ENCODE data around the gene FKBP3. TPM values are rescaled to one million over a fixed set of nuclear protein-coding genes. Genes with fewer than 3 reads are reported as not detected.

FKBP3 gene
- total and polyA plus RNA-seq, 2 of the 13 experiments (the other 11 are each of a cell fraction or from before 2014, with no cell fraction given): 57.0 to 87.6 TPM

DNA sequence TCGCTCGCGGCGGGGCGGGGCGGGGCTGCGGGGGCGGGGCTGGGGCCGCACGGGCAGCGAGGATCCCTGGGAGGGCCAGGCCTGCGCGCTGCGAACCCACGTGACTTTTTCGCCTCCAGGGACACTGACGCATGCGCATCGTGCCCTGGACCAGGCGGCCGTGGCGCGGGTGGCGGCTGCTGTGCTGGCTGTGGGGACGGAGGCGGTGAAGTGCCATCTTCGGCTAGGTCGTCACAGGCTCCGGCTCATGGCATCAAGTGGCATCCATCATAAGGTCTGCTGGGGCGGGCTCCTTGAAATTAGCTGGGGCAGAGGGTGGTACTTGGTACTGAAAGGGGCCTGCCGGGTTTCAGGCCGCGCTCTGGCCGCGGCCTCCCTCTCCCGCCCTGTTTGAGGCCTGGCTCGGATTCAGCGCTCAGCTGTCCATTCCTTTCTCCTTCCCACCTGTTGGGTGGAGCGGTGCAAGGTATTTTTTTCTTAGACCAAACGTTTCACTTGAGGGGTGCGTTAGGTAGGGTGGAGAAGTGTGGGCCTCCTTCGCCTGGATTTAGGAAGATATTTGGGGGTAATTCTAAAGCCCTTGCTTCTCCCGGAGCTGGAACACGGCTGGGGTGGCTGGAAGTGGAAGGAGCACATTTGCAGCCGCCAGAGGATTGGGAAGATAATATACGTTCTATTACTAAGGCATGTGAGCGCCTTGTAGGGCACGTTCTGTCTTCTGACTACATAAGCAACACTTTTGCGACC, 50.1 kb downstream of the FKBP3 start, which contains the start of gene PRPF39 (continued):
- TF ChIP-seq, protein P1, sequence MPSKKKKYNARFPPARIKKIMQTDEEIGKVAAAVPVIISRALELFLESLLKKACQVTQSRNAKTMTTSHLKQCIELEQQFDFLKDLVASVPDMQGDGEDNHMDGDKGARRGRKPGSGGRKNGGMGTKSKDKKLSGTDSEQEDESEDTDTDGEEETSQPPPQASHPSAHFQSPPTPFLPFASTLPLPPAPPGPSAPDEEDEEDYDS (CRISPR knock-in tag; IDR thresholded peaks at IDR 0.05): 0 out of 2 replicates have a peak, but pooled peaks have one; percentile 13
- TF ChIP-seq HNRNPL (IDR thresholded peaks at IDR 0.05; ENCODE audit: low read depth, low read length) (no peak), ZNF17 (CRISPR knock-in tag; IDR thresholded peaks at IDR 0.05) (no peak), ZSCAN20 (CRISPR knock-in tag; IDR thresholded peaks at IDR 0.05; ENCODE audit: borderline replicate concordance) (0 out of 2 replicates have a peak, but pooled peaks have one; percentile 28), U2AF1 (optimal IDR thresholded peaks at IDR 0.05; ENCODE audit: low read depth, low read length) (no peak), ZMAT3 (CRISPR knock-in tag; conservative IDR thresholded peaks at IDR 0.05) (0 out of 2 replicates have a peak, but pooled peaks have one; percentile 48), NR2F6 (IDR thresholded peaks at IDR 0.05) (no peak), NR2F6 (CRISPR knock-in tag; IDR thresholded peaks at IDR 0.05) (no peak), POLR2G (IDR thresholded peaks at IDR 0.05; ENCODE audit: low read depth, low read length) (peak; percentile 94), ZNF879 (CRISPR knock-in tag; IDR thresholded peaks at IDR 0.05) (peak; percentile 35; the same call in 1 of the 2 replicates), ZNF674 (CRISPR knock-in tag; IDR thresholded peaks at IDR 0.05; ENCODE audit: low read depth) (no peak), ZNF317 (CRISPR knock-in tag; IDR thresholded peaks at IDR 0.05) (peak; percentile 72)
- TF ChIP-seq, protein P2, sequence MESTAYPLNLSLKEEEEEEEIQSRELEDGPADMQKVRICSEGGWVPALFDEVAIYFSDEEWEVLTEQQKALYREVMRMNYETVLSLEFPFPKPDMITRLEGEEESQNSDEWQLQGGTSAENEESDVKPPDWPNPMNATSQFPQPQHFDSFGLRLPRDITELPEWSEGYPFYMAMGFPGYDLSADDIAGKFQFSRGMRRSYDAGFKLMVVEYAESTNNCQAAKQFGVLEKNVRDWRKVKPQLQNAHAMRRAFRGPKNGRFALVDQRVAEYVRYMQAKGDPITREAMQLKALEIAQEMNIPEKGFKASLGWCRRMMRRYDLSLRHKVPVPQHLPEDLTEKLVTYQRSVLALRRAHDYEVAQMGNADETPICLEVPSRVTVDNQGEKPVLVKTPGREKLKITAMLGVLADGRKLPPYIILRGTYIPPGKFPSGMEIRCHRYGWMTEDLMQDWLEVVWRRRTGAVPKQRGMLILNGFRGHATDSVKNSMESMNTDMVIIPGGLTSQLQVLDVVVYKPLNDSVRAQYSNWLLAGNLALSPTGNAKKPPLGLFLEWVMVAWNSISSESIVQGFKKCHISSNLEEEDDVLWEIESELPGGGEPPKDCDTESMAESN (CRISPR knock-in tag; conservative IDR thresholded peaks at IDR 0.05): 0 out of 2 replicates have a peak, but pooled peaks have one; percentile 21
- TF ChIP-seq, protein P3, sequence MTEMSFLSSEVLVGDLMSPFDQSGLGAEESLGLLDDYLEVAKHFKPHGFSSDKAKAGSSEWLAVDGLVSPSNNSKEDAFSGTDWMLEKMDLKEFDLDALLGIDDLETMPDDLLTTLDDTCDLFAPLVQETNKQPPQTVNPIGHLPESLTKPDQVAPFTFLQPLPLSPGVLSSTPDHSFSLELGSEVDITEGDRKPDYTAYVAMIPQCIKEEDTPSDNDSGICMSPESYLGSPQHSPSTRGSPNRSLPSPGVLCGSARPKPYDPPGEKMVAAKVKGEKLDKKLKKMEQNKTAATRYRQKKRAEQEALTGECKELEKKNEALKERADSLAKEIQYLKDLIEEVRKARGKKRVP (CRISPR knock-in tag; IDR thresholded peaks at IDR 0.05): 0 out of 4 replicates have a peak, but pooled peaks of 1 of the 2 experiments have one; percentile 22
- TF ChIP-seq, protein P4, sequence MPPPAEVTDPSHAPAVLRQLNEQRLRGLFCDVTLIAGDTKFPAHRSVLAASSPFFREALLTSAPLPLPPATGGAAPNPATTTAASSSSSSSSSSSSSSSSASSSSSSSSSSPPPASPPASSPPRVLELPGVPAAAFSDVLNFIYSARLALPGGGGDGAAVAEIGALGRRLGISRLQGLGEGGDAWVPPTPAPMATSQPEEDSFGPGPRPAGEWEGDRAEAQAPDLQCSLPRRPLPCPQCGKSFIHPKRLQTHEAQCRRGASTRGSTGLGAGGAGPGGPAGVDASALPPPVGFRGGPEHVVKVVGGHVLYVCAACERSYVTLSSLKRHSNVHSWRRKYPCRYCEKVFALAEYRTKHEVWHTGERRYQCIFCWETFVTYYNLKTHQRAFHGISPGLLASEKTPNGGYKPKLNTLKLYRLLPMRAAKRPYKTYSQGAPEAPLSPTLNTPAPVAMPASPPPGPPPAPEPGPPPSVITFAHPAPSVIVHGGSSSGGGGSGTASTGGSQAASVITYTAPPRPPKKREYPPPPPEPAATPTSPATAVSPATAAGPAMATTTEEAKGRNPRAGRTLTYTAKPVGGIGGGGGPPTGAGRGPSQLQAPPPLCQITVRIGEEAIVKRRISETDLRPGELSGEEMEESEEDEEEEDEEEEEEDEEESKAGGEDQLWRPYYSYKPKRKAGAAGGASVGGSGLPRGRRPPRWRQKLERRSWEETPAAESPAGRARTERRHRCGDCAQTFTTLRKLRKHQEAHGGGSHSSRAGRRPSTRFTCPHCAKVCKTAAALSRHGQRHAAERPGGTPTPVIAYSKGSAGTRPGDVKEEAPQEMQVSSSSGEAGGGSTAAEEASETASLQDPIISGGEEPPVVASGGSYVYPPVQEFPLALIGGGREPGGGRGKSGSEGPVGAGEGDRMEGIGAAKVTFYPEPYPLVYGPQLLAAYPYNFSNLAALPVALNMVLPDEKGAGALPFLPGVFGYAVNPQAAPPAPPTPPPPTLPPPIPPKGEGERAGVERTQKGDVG (CRISPR knock-in tag; IDR thresholded peaks at IDR 0.05; ENCODE audit: borderline replicate concordance): peak; percentile 57; the same call in 1 of the 2 replicates
- TF ChIP-seq, protein P5, sequence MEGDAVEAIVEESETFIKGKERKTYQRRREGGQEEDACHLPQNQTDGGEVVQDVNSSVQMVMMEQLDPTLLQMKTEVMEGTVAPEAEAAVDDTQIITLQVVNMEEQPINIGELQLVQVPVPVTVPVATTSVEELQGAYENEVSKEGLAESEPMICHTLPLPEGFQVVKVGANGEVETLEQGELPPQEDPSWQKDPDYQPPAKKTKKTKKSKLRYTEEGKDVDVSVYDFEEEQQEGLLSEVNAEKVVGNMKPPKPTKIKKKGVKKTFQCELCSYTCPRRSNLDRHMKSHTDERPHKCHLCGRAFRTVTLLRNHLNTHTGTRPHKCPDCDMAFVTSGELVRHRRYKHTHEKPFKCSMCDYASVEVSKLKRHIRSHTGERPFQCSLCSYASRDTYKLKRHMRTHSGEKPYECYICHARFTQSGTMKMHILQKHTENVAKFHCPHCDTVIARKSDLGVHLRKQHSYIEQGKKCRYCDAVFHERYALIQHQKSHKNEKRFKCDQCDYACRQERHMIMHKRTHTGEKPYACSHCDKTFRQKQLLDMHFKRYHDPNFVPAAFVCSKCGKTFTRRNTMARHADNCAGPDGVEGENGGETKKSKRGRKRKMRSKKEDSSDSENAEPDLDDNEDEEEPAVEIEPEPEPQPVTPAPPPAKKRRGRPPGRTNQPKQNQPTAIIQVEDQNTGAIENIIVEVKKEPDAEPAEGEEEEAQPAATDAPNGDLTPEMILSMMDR (CRISPR knock-in tag; IDR thresholded peaks at IDR 0.05): 0 out of 2 replicates have a peak, but pooled peaks have one; percentile 9
- TF ChIP-seq, protein P6, sequence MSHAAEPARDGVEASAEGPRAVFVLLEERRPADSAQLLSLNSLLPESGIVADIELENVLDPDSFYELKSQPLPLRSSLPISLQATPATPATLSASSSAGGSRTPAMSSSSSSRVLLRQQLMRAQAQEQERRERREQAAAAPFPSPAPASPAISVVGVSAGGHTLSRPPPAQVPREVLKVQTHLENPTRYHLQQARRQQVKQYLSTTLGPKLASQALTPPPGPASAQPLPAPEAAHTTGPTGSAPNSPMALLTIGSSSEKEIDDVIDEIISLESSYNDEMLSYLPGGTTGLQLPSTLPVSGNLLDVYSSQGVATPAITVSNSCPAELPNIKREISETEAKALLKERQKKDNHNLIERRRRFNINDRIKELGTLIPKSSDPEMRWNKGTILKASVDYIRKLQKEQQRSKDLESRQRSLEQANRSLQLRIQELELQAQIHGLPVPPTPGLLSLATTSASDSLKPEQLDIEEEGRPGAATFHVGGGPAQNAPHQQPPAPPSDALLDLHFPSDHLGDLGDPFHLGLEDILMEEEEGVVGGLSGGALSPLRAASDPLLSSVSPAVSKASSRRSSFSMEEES (CRISPR knock-in tag; IDR thresholded peaks at IDR 0.05): 0 out of 2 replicates have a peak, but pooled peaks have one; percentile 63
